ENCODE results near the gene SPRR2F.

DNA sequence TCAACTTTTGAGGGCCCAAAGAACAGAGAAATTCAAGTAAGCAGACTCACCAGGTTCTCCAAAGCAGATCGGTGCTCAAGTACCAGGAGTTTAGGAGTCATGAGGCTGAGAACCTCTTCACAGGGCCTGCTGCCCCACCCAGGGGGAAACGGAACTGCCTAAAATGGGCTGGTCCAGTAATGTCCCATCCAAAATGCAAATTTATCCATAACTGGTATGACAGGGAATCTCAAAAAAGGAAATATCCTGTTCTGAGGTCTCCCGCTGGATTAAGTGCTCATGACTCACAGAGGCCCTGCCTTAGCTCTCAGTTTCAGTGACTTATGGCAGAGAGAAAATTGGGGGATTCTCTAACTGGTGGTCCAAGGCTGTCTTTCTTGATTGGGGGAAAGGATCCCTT is 28.1 kb upstream of the SPRR2F start:
- TF ChIP-seq, protein P1, sequence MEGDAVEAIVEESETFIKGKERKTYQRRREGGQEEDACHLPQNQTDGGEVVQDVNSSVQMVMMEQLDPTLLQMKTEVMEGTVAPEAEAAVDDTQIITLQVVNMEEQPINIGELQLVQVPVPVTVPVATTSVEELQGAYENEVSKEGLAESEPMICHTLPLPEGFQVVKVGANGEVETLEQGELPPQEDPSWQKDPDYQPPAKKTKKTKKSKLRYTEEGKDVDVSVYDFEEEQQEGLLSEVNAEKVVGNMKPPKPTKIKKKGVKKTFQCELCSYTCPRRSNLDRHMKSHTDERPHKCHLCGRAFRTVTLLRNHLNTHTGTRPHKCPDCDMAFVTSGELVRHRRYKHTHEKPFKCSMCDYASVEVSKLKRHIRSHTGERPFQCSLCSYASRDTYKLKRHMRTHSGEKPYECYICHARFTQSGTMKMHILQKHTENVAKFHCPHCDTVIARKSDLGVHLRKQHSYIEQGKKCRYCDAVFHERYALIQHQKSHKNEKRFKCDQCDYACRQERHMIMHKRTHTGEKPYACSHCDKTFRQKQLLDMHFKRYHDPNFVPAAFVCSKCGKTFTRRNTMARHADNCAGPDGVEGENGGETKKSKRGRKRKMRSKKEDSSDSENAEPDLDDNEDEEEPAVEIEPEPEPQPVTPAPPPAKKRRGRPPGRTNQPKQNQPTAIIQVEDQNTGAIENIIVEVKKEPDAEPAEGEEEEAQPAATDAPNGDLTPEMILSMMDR (IDR thresholded peaks at IDR 0.05), result no peak
- TF ChIP-seq POLR2A (IDR thresholded peaks at IDR 0.05), result no peak

Measured in thyroid gland (tissue), 4 donors.